ENCODE results near the gene STX12. TPM values are rescaled to one million over a fixed set of nuclear protein-coding genes. Genes with fewer than 3 reads are reported as not detected.

Gene STX12
- total RNA-seq, 1 donor from 2014 or later: 26.8 TPM

DNA sequence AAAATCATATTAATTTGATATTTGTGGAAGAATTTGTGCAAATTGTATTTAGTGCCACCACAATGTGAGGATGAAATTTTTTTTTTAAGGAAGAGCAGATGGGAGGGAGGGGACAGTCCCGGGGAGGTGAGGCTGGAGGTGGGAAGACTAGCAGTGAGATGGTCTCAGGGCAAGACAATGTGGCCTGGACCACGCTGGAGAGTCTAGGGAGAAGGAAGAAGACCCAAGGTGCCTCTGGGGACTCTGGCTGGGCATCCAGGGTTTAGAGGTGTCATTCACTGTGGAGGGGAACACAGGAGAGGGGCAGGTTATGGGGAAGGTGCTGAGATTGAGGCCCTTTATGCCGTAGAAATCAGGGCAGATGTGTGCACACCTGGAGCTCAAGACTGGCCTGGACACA, 89.0 kb downstream of the STX12 start:
- peaks cover 11% of the 10 kb centered on the region for H3K4me1 Mint-ChIP-seq
- no peak for DNase-seq (ENCODE audit: low spot score in 2 of 2, unreplicated experiment in 2 of 2)
- TF ChIP-seq, protein P1, sequence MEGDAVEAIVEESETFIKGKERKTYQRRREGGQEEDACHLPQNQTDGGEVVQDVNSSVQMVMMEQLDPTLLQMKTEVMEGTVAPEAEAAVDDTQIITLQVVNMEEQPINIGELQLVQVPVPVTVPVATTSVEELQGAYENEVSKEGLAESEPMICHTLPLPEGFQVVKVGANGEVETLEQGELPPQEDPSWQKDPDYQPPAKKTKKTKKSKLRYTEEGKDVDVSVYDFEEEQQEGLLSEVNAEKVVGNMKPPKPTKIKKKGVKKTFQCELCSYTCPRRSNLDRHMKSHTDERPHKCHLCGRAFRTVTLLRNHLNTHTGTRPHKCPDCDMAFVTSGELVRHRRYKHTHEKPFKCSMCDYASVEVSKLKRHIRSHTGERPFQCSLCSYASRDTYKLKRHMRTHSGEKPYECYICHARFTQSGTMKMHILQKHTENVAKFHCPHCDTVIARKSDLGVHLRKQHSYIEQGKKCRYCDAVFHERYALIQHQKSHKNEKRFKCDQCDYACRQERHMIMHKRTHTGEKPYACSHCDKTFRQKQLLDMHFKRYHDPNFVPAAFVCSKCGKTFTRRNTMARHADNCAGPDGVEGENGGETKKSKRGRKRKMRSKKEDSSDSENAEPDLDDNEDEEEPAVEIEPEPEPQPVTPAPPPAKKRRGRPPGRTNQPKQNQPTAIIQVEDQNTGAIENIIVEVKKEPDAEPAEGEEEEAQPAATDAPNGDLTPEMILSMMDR (IDR thresholded peaks at IDR 0.05; ENCODE audit: unreplicated experiment): no peak
- no peaks in the 10 kb centered on the region for H3K9me3 Mint-ChIP-seq
- no peaks in the 10 kb centered on the region for H3K27me3 Mint-ChIP-seq (ENCODE audit: low read depth)
- no peaks in the 10 kb centered on the region for H3K36me3 Mint-ChIP-seq
- H3K4me3 Mint-ChIP-seq: no peak overlapping the region
- no peak overlapping the region for H3K27ac Mint-ChIP-seq

DNA sequence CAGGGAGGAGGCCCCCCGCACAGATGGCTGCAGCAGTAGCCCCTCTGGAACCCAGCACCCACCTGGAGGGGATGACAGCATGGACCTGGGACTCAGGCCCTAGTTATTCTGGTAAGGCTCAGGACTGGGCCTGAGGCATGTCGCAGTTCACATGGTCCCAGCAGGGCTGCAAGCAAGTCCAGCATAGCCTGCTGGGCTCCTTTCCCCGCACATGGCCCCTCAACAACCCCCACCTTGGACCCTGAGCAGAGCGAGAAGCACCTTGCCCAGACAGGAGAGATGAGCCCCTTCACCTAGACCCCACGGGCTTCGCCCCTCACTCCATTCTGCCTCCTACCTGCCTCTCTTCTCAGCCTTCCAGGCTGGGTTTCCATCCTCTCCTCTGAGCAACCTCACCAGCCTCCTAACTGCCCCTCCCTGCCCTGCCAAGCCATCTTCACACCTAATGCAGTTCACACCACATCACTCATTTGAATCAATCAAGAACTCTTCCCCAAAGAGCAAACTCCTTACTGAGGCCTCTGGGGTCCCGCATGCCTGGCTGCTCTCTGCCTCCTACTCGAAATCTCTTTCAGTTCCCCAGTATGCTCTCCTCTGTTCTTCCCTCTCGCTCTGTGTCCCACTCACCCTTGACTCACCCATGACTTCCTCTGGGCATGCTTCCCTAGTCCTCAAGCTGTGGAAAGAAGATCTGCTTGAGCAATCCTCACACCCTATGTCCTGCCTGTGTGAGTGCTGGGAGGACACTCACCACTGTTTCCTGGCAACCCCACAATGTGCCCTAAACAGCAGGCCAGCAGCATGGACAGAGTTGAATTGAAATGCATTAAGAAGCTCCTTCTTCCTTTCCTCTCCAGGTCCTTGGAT, 89.9 kb downstream of the STX12 start:
- Mint-ChIP-seq H3K9me3 (no peaks in the 10 kb centered on the region), H3K4me3 (no peak overlapping the region), H3K27ac (no peak overlapping the region), H3K27me3 (ENCODE audit: low read depth) (no peaks in the 10 kb centered on the region), H3K36me3 (no peaks in the 10 kb centered on the region), H3K4me1 (peaks cover 15% of the 10 kb centered on the region)
- DNase-seq (ENCODE audit: low spot score in 2 of 2, unreplicated experiment in 2 of 2): no peak
- TF ChIP-seq, protein P1 (IDR thresholded peaks at IDR 0.05; ENCODE audit: unreplicated experiment): no peak

DNA sequence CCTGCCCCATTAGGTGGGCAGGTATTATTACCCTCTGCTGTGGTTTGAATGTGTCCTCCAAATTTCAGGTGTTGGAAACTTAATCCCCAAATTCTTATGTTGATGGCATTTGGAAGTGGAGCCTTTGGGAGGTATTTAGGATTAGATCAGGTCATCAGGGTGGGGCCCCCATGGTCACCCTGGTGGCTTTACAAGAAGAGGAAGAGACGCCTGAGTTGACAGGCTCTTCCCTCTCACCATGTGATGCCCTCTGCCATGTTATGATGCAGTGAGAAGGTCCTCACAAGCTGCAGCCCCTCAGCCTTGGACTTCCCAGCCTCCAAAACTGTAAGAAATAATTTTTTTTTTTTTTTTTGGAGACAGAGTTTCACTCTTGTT, 90.5 kb downstream of the STX12 start:
- Mint-ChIP-seq H3K27me3 (ENCODE audit: low read depth) (no peaks in the 10 kb centered on the region), H3K4me3 (no peak overlapping the region), H3K36me3 (no peaks in the 10 kb centered on the region), H3K9me3 (no peaks in the 10 kb centered on the region), H3K27ac (no peak overlapping the region), H3K4me1 (peaks cover 12% of the 10 kb centered on the region)
- no peak for DNase-seq (ENCODE audit: low spot score in 2 of 2, unreplicated experiment in 2 of 2)
- TF ChIP-seq, protein P1 (IDR thresholded peaks at IDR 0.05; ENCODE audit: unreplicated experiment): no peak

DNA sequence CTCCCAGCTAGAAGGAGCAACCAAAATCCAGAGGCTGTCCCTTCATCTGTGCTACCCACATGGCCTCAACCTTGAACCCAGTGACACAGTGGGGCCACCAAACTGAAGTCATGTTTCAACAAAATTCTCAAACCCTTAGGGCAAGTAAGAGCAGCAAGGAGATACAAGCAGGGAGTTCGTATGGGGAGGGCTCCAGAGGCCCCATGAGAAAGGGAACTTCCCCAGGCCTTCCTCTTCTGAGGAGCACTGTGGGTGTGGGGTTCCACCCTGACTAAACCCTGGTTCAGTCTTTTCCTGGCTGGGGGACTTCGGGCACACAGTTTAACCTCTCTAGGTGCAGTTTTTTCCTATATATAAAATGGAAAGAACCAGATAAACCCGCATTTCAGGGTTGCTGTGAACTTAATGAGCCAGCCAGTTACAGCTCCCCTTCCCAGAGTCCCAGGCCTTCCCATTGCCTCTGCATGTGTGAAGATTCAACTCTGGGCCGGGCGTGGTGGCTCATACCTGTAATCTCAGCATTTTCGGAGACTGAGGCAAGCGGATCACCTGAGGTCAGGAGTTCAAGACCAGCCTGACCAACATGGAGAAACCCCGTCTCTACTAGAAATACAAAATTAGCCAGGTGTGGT, 91.4 kb downstream of the STX12 start:
- H3K4me3 Mint-ChIP-seq: no peak overlapping the region
- no peaks in the 10 kb centered on the region for H3K9me3 Mint-ChIP-seq
- peak overlapping the region; percentile 80 for H3K27ac Mint-ChIP-seq
- no peaks in the 10 kb centered on the region for H3K27me3 Mint-ChIP-seq (ENCODE audit: low read depth)
- H3K36me3 Mint-ChIP-seq: no peaks in the 10 kb centered on the region
- H3K4me1 Mint-ChIP-seq: peaks cover 8% of the 10 kb centered on the region
- TF ChIP-seq, protein P1 (IDR thresholded peaks at IDR 0.05; ENCODE audit: unreplicated experiment): no peak
- no peak for DNase-seq (ENCODE audit: low spot score in 2 of 2, unreplicated experiment in 2 of 2)

DNA sequence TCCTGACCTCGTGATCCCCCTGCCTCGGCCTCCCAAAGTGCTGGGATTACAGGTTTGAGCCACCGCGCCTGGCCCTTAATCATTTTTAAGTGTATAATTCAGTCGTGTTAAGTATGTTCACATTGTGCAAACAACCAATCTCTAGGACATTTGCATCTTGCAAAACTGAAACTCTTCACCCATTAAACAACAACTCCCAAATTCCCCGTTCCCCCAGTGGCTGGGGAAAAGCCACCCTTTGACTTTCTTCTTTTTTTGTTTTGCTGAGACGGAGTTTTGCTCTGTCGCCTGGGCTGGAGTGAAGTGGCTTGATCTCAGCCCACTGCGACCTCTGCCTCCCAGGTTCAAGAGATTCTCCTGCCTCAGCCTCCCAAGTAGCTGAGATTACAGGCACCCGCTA, 92.8 kb downstream of the STX12 start:
- TF ChIP-seq, protein P1 (IDR thresholded peaks at IDR 0.05; ENCODE audit: unreplicated experiment): no peak
- Mint-ChIP-seq H3K36me3 (no peaks in the 10 kb centered on the region), H3K9me3 (no peaks in the 10 kb centered on the region), H3K4me3 (no peak overlapping the region), H3K4me1 (peaks cover 8% of the 10 kb centered on the region), H3K27ac (no peak overlapping the region), H3K27me3 (ENCODE audit: low read depth) (no peaks in the 10 kb centered on the region)
- no peak for DNase-seq (ENCODE audit: low spot score in 2 of 2, unreplicated experiment in 2 of 2)
